GM12864 (cell line): Measurements from ENCODE around the gene APBB2.

Experiments
- DNase-seq: peaks from one replicate; pipeline ENCODE4 v3.0.0-alpha.2; 2011; ENCODE audit warnings: low read depth
- H3K4me3 ChIP-seq: 2 replicates; pipeline ENCODE4 v1.5.1; 2011; ENCODE audit warnings: mild to moderate bottlenecking, low read depth, low read length, control low read depth
- CTCF ChIP-seq: IDR thresholded peaks from 2 replicates; pipeline ENCODE4 v1.5.1; 2011; ENCODE audit warnings: low read depth, mild to moderate bottlenecking, moderate library complexity, low read length, control low read depth, inconsistent platforms; ENCODE audit errors: missing control alignments

Gene APBB2

GRCh38 chr4:40954088-40954668 is 260.2 kb downstream of the APBB2 start:
- H3K4me3 ChIP-seq: no peak overlapping the region
- DNase-seq: no peak
- TF ChIP-seq CTCF: no peak

GRCh38 chr4:40953283-40954087 is 260.9 kb downstream of the APBB2 start:
- TF ChIP-seq CTCF: no peak
- H3K4me3 ChIP-seq: no peak overlapping the region
- no peak for DNase-seq

- DNase-seq: no peak
- H3K4me3 ChIP-seq: no peak overlapping the region
- TF ChIP-seq CTCF: no peak
These were observed 261.7 kb downstream of the APBB2 start for GRCh38 chr4:40952672-40953071.

- no peak for DNase-seq
- no peak for TF ChIP-seq CTCF
- no peak overlapping the region for H3K4me3 ChIP-seq
These were observed 262.1 kb downstream of the APBB2 start for GRCh38 chr4:40952217-40952616.

GRCh38 chr4:40951026-40951425 is 263.3 kb downstream of the APBB2 start:
- DNase-seq: no peak
- no peak for TF ChIP-seq CTCF
- no peak overlapping the region for H3K4me3 ChIP-seq

GRCh38 chr4:40949358-40950100 is 264.8 kb downstream of the APBB2 start:
- no peak for DNase-seq
- no peak overlapping the region for H3K4me3 ChIP-seq
- TF ChIP-seq CTCF: no peak
